Esophagus muscularis mucosa (tissue), 4 donors: ENCODE data around the gene AP5B1. TPM values are rescaled to one million over a fixed set of nuclear protein-coding genes. Genes with fewer than 3 reads are reported as not detected.

Source experiments
- DNase-seq: peaks from one replicate; pipeline ENCODE4 v3.0.0-alpha.2; 2017; ENCODE audit errors: extremely low spot score
- H3K27ac ChIP-seq, 4 donors: fragments of 200-600 bp; sonication (generic); replicated peaks in 1 of 4; 1 replicate in 3 of 4; 2 replicates in 1 of 4; pipeline ENCODE4 v1.5.1; 2016 to 2019; ENCODE audit warnings: mild to moderate bottlenecking in 1 of 4
- H3K27me3 ChIP-seq, 4 donors: fragments of 200-600 bp; sonication (generic); one replicate each; pipeline versions ENCODE4 v1.5.1 to v1.6.0; 2016 to 2019
- H3K36me3 ChIP-seq, 4 donors: fragments of 200-600 bp; sonication (generic); one replicate each; pipeline ENCODE4 v1.5.1; 2016 to 2019
- H3K4me1 ChIP-seq, 4 donors: fragments of 200-600 bp; sonication (generic); one replicate each; pipeline ENCODE4 v1.5.1; 2016 to 2019
- H3K4me3 ChIP-seq, 4 donors: fragments of 200-600 bp; sonication (generic); 1 replicate in 2 of 4; 2 replicates in 2 of 4; pipeline ENCODE4 v1.5.1; 2016 to 2019; ENCODE audit warnings: mild to moderate bottlenecking in 4 of 4, moderate library complexity in 1 of 4
- H3K9me3 ChIP-seq, 4 donors: fragments of 200-600 bp; sonication (generic); 1 replicate in 3 of 4; 2 replicates in 1 of 4; pipeline ENCODE4 v1.5.1; 2016 to 2019
- EP300 ChIP-seq: sonication (generic); formaldehyde crosslinking; IDR thresholded peaks from one replicate; pipeline ENCODE4 v1.6.1; 2017; ENCODE audit warnings: antibody characterized with exemption
- POLR2A ChIP-seq: fragments of 450-650 bp; IDR thresholded peaks from one replicate; pipeline ENCODE4 v1.6.1; 2017; ENCODE audit warnings: antibody characterized with exemption, moderate library complexity, mild to moderate bottlenecking, low read depth
- POLR2AphosphoS5 ChIP-seq, 2 donors: sonication (generic); formaldehyde crosslinking; IDR thresholded peaks; one replicate each; pipeline ENCODE4 v1.6.1; 2017; ENCODE audit warnings: antibody characterized with exemption in 2 of 2
- WGBS: methylation state at CpG from one replicate; pipeline ENCODE4 v1.1.5; 2018; 5-methylcytosine and 5-hydroxymethylcytosine counted together
- intact Hi-C: fragments of 100-400 bp; cut with DNase I; formaldehyde crosslinking; loops from one replicate; pipeline ENCODE4 v1.15.1; 2023
- total RNA-seq, 4 donors: library from RNA; depleted of rRNA; stranded (reverse); fragments of >200 nt; gene quantifications; one replicate each; pipeline versions ENCODE4 v1.1.0 to v1.2.1, GENCODE V29; 2016
- TF ChIP-seq, protein P1 (sequence below), 3 experiments: fragments of 200-600 bp in 2 of 3; fragments of 450-650 bp in 1 of 3; sonication (generic) in 2 of 3; IDR thresholded peaks; one replicate each; pipeline ENCODE4 v1.5.1; 2017 to 2019; ENCODE audit warnings: antibody characterized with exemption in 3 of 3, mild to moderate bottlenecking in 2 of 3, moderate library complexity in 1 of 3

Gene AP5B1
- total RNA-seq, 4 donors from 2014 or later: 15.0 to 28.0 (median 24.2) TPM

DNA sequence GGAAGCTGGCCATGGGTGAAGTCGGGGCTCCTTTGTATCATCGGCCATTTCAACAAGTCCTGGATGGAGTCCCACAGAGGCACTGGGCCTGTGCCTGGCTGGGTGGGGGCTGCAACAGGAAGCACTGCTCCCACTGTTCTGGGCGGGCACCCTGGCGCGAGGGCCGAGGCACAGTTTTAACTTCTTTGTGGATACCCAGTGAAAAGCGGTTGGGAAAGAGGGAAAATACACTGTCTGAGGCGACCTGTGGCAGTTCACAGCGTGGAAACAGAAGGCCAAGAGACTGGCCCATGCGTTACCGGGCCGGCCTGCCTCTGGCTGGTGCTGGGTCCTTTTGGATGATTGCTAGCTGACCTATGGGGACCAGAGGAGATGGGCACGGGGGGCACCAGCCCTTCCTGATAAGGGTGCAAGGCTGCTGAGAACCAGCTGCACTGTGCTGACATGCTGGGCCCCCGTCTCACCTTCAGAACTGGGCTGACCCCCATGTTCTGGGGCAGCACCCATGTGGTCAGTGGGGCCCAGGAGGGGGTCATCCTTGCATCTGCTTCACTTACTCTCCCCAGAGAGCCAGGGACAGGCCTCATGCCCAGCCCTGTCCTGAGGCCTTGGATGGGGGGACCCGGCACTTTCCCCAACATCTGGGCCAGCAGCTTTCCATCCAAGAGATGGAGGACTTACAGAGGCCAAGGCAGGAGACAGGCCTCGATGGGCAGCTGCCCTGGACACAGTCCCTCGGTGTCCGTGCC is 10.3 kb upstream of the AP5B1 start:
- Histone ChIP-seq H3K9me3 (no peaks in the 10 kb centered on the region), H3K4me3 (no peak overlapping the region), H3K27ac (no peak overlapping the region), H3K4me1 (peaks cover 16 to 24% (median 23%) of the 10 kb centered on the region in 4 donors), H3K27me3 (peaks cover 19 to 89% (median 25%) of the 10 kb centered on the region in 4 donors), H3K36me3 (no peaks in the 10 kb centered on the region)
- 93% methylated on average over 16 of the region's 18 CpGs for WGBS
- no peak for DNase-seq
- TF ChIP-seq, protein P1, sequence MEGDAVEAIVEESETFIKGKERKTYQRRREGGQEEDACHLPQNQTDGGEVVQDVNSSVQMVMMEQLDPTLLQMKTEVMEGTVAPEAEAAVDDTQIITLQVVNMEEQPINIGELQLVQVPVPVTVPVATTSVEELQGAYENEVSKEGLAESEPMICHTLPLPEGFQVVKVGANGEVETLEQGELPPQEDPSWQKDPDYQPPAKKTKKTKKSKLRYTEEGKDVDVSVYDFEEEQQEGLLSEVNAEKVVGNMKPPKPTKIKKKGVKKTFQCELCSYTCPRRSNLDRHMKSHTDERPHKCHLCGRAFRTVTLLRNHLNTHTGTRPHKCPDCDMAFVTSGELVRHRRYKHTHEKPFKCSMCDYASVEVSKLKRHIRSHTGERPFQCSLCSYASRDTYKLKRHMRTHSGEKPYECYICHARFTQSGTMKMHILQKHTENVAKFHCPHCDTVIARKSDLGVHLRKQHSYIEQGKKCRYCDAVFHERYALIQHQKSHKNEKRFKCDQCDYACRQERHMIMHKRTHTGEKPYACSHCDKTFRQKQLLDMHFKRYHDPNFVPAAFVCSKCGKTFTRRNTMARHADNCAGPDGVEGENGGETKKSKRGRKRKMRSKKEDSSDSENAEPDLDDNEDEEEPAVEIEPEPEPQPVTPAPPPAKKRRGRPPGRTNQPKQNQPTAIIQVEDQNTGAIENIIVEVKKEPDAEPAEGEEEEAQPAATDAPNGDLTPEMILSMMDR (IDR thresholded peaks at IDR 0.05): no peak
- TF ChIP-seq EP300: no peak
- intact Hi-C loops: no loop called here

- intact Hi-C loops: no loop called here
- TF ChIP-seq POLR2AphosphoS5 (IDR thresholded peaks at IDR 0.05) (no peak), EP300 (no peak), POLR2A (no peak)
- TF ChIP-seq, protein P1 (IDR thresholded peaks at IDR 0.05): no peak
- no peak overlapping the region for H3K4me3 ChIP-seq
- H3K9me3 ChIP-seq: no peaks in the 10 kb centered on the region
- peaks cover 17 to 28% (median 26%) of the 10 kb centered on the region in 4 donors for H3K4me1 ChIP-seq
- WGBS: 87% methylated on average over 8 of the region's 13 CpGs
- DNase-seq: no peak
- peaks cover 21 to 89% (median 29%) of the 10 kb centered on the region in 4 donors for H3K27me3 ChIP-seq
- H3K36me3 ChIP-seq: no peaks in the 10 kb centered on the region
- no peak overlapping the region for H3K27ac ChIP-seq
Measured at GRCh38 chr11:65790104-65790901, 9.5 kb upstream of the AP5B1 start.

DNA sequence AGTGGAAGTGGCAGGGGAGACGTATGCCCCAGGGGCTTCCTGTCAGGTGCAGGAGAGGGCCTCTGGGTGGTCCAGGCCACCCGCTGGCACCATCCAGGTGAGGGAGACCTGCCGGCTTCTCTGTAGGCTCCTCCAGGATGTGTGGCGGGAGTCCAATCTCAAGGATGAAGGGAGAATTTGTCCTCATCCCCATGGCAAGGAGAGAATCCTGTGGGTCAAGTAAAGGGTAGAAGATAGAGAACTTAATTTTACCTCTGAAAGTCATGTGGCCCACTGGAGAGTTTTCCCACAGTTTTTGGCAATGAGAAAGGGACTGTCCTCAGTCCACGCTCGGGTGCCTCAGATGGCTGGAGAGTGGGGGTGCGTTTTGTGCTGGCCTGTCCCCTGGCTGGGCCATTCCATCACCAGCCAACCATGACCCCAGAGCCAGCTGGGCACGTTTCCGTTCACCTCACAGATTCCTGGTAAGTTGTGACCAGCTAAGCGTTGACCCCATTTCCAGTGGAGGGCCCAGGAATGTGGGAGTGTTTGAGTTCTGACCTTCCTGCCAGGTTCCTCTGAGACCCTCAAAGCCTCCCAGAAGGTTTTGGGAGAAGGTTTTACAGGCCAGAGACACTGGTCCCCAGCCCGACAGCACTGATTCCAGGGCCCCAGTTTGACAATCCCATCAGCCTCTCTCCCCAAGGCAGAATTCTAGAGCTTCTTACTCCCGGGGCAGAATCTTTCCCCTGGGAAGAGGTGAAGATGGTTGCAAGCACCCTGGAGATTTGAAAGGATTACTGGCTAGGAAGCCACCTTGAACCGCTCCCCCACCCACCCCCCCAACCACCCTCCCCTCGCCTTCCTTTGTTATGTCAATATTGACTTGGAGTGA is 8.7 kb upstream of the AP5B1 start:
- no peaks in the 10 kb centered on the region for H3K9me3 ChIP-seq
- H3K4me3 ChIP-seq: no peak overlapping the region
- DNase-seq: no peak
- H3K27me3 ChIP-seq: peaks cover 21 to 89% (median 29%) of the 10 kb centered on the region in 4 donors
- H3K36me3 ChIP-seq: no peaks in the 10 kb centered on the region
- intact Hi-C loops: no loop called here
- WGBS: 84% methylated on average over 9 of the region's 14 CpGs
- TF ChIP-seq POLR2A: no peak
- TF ChIP-seq, protein P1 (IDR thresholded peaks at IDR 0.05): no peak
- TF ChIP-seq EP300: no peak
- no peak for TF ChIP-seq POLR2AphosphoS5 (IDR thresholded peaks at IDR 0.05)
- no peak overlapping the region for H3K27ac ChIP-seq
- peaks cover 17 to 28% (median 26%) of the 10 kb centered on the region in 4 donors for H3K4me1 ChIP-seq

DNA sequence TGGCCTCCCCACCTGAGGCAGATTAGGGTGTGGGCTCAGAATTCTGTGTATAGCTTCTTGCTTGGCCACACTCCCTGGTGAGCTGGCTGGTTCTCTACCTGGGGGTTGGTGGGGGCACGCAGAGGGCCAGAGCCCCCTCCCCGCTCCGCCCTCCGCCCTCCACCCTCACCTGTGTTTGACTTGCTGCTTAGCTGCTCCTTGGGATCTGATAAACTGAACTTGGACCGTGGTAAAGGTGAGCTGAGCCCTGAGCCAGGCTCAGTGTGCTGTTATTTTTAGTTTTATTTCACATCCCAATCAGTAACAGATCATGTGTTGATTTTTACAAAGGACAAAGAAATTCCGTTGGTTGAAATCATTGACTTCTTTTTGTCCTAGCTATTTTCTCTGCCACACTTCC is 8.0 kb upstream of the AP5B1 start:
- Histone ChIP-seq H3K4me3 (no peak overlapping the region), H3K4me1 (peaks cover 17 to 28% (median 26%) of the 10 kb centered on the region in 4 donors), H3K36me3 (no peaks in the 10 kb centered on the region), H3K9me3 (no peaks in the 10 kb centered on the region), H3K27ac (no peak overlapping the region), H3K27me3 (peaks cover 21 to 86% (median 29%) of the 10 kb centered on the region in 4 donors)
- TF ChIP-seq POLR2A (no peak), EP300 (no peak), POLR2AphosphoS5 (IDR thresholded peaks at IDR 0.05) (no peak)
- TF ChIP-seq, protein P1 (IDR thresholded peaks at IDR 0.05): no peak
- 85% methylated on average over 6 of the region's 6 CpGs for WGBS
- DNase-seq: no peak
- intact Hi-C loops: no loop called here
